ENCODE data around the gene NLRP11. TPM values are rescaled to one million over a fixed set of nuclear protein-coding genes. Genes with fewer than 3 reads are reported as not detected.

NLRP11 gene
- total RNA-seq, 1 donor from 2014 or later = not detected

DNA sequence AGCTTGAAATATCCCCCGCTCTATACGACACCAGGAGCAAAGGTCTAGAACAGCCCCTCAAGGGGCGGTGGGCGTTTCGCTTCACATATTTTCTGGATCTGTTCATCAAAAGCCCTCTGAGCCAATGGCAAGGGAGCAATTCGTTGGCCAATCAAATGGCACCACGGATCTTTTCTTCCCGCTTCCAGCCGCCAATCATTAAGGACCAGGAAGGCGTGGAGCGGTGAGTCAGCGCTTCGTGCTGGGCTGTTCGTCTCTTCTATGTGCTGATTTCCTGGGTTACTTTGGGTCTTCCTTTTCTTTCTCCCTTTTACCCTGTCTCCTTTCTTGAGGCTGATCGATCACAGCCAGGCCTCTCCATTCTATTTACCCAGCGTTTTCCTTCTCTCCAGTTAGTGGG lies 4.5 kb upstream of the NLRP11 start, which contains the start of gene NLRP4:
NLRP4 (plus strand) TSS at position 201 of the 400 bp plus-strand sequence. CDS start 15,541 bp downstream, outside the sequence.
- H3K36me3 ChIP-seq (ENCODE audit: control insufficient read depth, insufficient read depth, low read length) = no peaks in the 10 kb centered on the region
- DNase-seq (ENCODE audit: low read depth) = no peak
- no peak within 1 kb of the TSS for H3K4me3 ChIP-seq (ENCODE audit: low read depth, low read length)
- no peak for TF ChIP-seq CTCF (IDR thresholded peaks at IDR 0.05; ENCODE audit: insufficient read depth, low read length, severe bottlenecking)
- no peaks in the 10 kb centered on the region for H3K27me3 ChIP-seq (ENCODE audit: control insufficient read depth, insufficient read depth, low read length)
- no peak for FAIRE-seq

DNA sequence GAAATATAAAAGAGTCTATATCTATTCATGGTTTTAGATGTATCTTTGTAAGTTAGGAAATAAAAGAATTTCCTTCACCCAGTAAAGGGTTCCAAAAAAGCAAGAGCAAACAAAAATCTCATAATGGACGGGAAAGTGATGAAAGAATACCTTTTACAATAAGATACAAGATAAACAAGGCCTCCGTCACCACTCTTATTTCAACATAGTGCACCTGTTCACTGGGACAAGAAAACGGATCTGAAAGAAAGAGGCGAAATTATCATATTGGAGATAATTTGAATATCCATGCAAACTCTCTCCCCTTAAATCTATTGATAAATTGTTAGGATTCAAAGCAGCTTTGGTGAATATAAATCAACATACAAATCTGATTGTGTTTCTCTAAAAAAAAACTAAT lies 877 bp upstream of the NLRP11 start:
- no peaks in the 10 kb centered on the region for H3K27me3 ChIP-seq (ENCODE audit: control insufficient read depth, insufficient read depth, low read length)
- DNase-seq (ENCODE audit: low read depth) = no peak

GRCh38 chr19:55830656-55831055 lies 1.1 kb downstream of the NLRP11 start:
- FAIRE-seq (no peak), DNase-seq (ENCODE audit: low read depth) (no peak)
- no peak for TF ChIP-seq CTCF (IDR thresholded peaks at IDR 0.05; ENCODE audit: insufficient read depth, low read length, severe bottlenecking)
- no peaks in the 10 kb centered on the region for H3K27me3 ChIP-seq (ENCODE audit: control insufficient read depth, insufficient read depth, low read length)
- no peaks in the 10 kb centered on the region for H3K36me3 ChIP-seq (ENCODE audit: control insufficient read depth, insufficient read depth, low read length)
- H3K4me3 ChIP-seq (ENCODE audit: low read depth, low read length) = no peak overlapping the region

More for the DNA sequence above, 877 bp upstream of the NLRP11 start:
- H3K36me3 ChIP-seq (ENCODE audit: control insufficient read depth, insufficient read depth, low read length) = no peaks in the 10 kb centered on the region
- TF ChIP-seq CTCF (IDR thresholded peaks at IDR 0.05; ENCODE audit: insufficient read depth, low read length, severe bottlenecking) = no peak
- H3K4me3 ChIP-seq (ENCODE audit: low read depth, low read length) = no peak overlapping the region
- no peak for FAIRE-seq

DNA sequence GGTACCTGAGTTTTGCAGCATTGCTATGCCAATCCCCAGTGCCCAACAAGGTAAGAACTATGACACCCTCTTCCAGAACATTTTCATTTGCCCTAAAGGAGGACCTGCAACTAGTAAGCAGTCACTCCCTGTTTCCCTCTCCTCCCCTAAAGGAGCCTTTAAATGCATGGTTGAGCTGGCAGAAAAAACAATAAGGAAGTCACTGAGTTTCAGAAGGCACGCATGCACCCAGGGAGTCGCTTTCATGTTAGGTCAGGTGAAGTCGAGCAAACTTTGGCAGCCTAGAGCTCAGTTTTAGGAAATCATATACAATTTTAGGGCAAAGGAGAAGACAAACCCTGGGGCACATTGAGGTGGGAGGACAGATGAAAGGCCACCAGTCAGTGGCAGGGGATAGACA lies 11.8 kb downstream of the NLRP11 start:
- FAIRE-seq = no peak
- no peaks in the 10 kb centered on the region for H3K27me3 ChIP-seq (ENCODE audit: control insufficient read depth, insufficient read depth, low read length)

DNA sequence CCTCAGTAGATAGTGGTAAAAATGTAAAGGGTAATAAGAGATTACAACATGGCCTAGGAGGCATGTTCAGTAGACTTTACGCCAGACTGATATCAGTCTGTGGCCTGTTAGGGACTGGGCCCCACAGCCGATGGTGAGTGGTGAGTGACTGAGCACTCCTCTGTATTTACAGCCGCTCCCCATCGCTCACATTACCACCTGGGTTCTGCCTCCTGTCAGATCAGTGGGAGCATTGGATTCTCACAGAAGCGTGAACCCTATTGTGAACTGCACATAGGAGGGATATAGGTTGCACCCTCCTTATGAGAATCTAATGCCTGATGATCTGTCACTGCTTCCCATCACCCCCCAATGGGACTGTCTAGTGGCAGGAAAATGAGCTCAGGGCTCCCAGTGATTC lies 17.9 kb downstream of the NLRP11 start:
- no peak for TF ChIP-seq CTCF (IDR thresholded peaks at IDR 0.05; ENCODE audit: insufficient read depth, low read length, severe bottlenecking)
- no peak for FAIRE-seq
- Histone ChIP-seq H3K4me3 (ENCODE audit: low read depth, low read length) (no peak overlapping the region), H3K27me3 (ENCODE audit: control insufficient read depth, insufficient read depth, low read length) (no peaks in the 10 kb centered on the region), H3K36me3 (ENCODE audit: control insufficient read depth, insufficient read depth, low read length) (no peaks in the 10 kb centered on the region)
- no peak for DNase-seq (ENCODE audit: low read depth)

More for the DNA sequence above, 11.8 kb downstream of the NLRP11 start:
- Histone ChIP-seq H3K36me3 (ENCODE audit: control insufficient read depth, insufficient read depth, low read length) (no peaks in the 10 kb centered on the region), H3K4me3 (ENCODE audit: low read depth, low read length) (no peak overlapping the region)
- no peak for TF ChIP-seq CTCF (IDR thresholded peaks at IDR 0.05; ENCODE audit: insufficient read depth, low read length, severe bottlenecking)
- DNase-seq (ENCODE audit: low read depth) = no peak

- Histone ChIP-seq H3K4me3 (ENCODE audit: low read depth, low read length) (no peak overlapping the region), H3K36me3 (ENCODE audit: control insufficient read depth, insufficient read depth, low read length) (no peaks in the 10 kb centered on the region), H3K27me3 (ENCODE audit: control insufficient read depth, insufficient read depth, low read length) (no peaks in the 10 kb centered on the region)
- DNase-seq (ENCODE audit: low read depth) = no peak
- FAIRE-seq = no peak
- TF ChIP-seq CTCF (IDR thresholded peaks at IDR 0.05; ENCODE audit: insufficient read depth, low read length, severe bottlenecking) = no peak
Observed at GRCh38 chr19:55812449-55812848, 19.4 kb downstream of the NLRP11 start.

Measured in bronchial epithelial cell (primary cell).